ENCODE measurements around the gene RHCE.
"Not testable (repeated sequence)": the region's sequence is repeated elsewhere in the genome, so short reads cannot be mapped to it uniquely, and the experiment has no call there.

Gene RHCE

DNA sequence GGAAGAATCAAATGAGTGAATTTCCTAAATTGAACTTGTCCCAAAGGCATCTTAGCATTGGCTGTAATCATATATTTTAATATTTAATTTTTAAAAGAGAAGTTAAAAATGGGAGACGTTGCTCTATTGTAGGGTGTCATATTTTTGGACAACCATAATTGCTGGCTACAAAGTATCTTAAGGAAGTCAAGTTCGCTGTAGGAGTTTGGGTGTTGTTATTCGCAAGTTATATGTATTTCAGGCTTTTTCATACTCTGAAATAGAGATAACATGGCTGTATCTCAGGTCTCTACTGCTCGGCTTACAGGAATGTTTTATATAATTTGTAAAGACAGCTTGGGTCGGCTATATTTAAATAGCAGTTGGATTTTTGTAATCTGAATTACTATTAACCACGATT lies 81.6 kb downstream of the RHCE start:
- no peak for DNase-seq

DNA sequence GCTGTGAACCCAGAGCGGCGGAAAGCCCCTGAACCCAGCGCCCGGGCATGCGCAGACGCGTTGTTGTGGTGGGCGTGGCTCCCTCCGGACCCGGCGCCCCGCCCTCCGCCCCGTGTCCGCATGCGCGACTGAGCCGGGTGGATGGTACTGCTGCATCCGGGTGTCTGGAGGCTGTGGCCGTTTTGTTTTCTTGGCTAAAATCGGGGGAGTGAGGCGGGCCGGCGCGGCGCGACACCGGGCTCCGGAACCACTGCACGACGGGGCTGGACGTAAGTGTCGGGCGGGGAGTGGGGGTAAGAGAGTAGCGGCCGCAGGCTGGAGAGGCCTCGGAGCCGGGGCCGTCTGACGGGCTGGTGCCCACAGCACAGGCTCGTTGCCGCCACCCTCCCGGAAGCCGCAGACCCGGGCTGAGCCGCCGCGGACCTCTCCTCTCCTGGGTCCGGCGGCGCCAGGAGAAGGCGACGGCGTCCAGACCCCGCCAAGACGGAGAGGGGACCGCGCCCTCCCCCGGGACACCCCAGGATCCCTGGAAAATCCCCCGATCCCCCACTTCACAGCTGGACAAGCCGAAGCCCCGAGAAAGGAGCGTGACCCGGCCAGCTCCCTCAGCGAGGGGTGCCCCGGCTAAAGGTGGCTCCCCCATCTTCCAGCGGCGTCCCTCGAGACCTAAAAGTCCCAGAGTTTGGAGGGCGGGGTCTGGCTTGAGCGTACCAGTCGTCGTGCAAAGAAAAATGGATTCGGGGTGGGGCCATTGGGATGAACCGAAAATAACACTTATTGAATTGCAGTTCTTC lies 82.2 kb downstream of the RHCE start, which contains the start of gene TMEM50A:
Gene TMEM50A, plus strand, starts transcription at position 147 of the 794 bp plus-strand sequence. CDS start 2,153 bp downstream, outside the sequence.
- DNase-seq, result peak; percentile 87

DNA sequence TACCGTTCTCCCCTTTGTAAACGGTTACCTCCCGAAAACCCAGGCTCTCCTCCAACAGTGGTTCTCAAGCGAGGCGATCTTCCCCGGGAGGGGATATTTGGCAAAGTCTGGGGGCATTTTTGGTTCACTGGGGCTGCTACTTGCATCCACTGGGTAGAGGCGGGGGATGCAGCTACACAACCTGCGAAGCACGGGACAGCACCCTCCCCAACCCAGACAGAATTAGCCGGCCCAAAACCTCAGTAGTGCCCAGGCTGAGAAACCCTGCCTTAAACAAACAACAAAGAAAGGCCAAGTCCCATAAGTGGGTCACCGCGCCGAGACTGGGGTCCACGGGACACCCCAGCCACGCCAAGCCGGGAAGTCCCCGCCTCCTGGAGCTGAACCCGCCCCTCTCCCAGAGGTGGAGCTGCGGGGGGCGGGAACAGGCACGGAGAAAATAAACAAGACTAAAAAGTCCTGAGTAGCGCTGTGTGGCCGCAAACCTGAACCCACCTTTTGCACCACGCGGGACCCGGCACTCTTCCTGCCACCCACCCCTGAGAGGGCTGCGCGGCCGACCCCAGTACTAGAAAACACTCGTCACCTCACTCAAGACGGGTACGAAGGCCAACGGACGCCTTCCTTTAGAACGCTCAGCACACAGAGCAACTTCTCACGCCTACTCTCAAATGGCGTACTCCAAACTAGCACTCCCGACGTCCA lies 83.0 kb downstream of the RHCE start:
- DNase-seq, result peak; percentile 33

DNA sequence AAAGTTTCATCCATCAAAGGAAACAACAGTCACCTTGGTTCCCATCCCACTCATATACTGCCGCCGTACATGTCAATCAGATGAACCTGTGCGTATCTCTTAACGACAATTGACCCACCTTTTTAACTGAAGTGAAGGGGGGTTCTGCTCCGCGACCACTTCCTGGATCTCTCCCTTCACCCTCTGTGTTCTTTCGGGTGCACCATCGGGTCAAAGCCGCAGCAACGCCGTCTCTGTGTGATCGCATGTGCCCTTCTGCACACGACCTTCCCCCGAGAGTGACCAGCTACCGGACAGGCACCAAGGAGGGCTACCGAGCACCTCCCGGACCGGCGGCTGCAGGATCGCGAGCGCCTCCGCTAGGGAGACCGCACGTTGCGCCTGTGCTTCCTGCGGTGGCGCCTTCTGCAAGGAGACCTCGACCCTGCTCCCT lies 83.7 kb downstream of the RHCE start:
- peak; percentile 28 for DNase-seq

DNA sequence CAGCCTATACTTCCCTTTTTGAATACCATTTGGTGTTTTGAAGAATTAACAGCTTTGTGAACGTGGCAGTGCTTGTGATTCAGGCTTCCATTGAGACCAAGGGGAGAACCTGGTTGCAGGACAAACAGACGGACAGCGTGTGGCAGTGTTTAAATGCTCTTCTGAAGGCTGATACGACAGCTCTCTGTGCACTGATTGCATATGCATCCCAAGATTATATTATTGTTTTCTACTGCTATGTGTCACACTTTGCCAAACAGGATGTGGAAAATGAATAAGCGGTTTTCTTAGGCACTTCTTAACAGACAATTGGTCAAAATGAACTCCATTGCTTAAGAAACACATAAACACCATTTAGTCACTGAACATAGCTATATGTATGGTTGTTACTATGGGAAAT lies 90.7 kb downstream of the RHCE start:
- peak; percentile 66 for DNase-seq

DNA sequence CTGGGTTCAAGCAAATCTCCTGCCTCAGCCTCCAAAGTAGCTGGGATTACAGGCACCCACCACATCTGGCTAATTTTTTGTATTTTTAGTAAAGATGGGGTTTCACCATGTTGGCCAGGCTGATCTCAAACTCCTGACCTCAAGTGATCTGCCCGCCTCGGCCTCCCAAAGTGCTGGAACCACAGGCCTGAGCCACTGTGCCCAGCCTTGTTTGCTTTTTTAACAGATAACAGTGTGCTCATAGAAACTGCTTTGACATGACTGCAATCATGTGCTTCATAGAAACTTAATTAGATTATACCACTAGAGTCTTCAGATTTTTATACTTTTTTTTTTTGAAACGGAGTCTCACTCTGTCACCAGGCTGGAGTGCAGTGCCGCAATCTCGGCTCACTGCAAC lies 91.3 kb downstream of the RHCE start:
- DNase-seq, result not testable (repeated sequence)

DNA sequence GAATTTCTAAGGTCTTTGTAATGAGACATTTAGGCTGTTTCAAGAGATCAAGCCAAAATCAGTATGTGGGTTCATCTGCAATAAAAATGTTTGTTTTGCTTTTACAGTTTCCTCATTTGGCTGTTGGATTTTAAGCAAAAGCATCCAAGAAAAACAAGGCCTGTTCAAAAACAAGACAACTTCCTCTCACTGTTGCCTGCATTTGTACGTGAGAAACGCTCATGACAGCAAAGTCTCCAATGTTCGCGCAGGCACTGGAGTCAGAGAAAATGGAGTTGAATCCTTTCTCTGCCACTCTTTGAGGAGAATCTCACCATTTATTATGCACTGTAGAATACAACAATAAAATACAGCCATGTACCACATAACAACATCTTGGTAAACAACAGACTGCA lies 91.8 kb downstream of the RHCE start:
- not testable (repeated sequence) for DNase-seq

DNA sequence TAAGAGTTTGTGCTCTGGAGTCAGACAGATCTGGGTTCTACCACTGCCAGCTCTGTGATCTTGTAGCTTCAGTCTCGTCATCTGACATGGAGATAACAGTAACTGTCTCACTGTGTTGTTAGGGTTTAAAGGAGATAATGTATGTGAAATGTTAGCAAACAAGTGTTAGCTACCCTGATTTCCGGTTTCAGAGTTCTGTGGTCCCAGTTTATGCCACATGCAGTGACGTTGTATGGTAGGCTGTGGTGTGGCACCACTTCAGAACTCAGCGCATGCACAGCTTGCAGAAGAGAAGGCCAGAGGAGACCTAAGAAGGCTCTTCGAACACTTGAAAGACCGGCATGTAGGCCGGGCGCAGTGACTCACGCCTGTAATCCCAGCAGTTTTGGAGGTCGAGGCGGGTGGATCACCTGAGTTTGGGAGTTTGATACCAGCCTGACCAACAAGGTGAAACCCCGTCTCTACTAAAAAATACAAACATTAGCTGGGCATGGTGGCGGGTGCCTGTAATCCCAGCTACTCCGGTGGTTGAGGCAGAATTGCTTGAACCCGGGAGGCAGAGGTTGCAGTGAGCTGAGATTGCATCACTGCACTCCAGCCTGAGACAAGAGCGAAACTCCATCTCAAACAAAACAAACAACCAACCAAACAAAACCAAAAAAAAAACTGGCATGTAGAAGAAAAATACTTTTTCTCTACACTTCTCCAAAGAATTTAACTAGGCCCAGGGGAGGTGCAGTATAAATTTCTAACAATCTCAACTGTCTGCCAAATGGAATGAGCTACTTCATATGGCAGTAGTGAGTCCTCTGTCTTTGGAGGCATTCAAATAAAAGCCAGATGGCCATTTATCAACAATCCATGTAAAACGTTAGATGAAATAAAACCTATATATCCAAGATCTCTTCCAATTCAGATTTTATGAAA lies 92.5 kb downstream of the RHCE start:
- DNase-seq, result not testable (repeated sequence)

DNA sequence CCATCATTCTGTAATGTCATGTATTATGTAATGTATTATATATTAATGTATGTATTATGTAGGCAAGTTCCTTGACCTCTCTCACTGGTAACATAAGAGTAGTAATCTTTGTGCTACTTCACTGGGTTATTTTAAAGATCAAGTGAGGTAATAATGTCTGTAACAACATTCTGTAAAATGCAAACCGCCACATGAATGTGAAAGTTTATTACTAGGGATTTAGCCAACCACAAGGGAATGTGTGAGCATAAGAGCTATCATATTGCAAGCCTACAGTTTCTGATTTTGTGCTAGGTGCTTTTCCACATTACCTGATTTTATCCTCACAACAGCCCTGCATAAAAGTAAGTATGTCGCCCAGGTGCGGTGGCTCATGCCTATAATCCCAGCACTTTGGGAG lies 96.2 kb downstream of the RHCE start:
- not testable (repeated sequence) for DNase-seq

DNA sequence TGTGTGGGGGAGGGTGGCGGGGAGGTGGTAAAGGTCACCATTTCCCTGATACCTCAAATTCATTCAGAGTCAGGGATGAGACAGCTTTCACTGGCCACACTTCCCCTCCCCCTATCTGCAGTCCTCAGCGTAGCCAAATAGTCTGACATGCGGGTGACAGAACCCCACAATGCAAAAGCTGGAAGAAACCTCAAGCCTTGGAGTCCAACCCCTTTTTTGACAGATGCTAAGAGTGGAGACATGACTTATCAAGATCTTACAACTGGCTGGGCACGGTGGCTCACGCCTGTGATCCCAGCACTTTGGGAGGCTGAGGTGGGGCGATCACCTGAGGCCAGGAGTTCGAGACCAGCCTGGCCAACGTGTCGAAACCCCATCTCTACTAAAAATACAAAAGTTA lies 98.5 kb downstream of the RHCE start:
- not testable (repeated sequence) for DNase-seq

DNA sequence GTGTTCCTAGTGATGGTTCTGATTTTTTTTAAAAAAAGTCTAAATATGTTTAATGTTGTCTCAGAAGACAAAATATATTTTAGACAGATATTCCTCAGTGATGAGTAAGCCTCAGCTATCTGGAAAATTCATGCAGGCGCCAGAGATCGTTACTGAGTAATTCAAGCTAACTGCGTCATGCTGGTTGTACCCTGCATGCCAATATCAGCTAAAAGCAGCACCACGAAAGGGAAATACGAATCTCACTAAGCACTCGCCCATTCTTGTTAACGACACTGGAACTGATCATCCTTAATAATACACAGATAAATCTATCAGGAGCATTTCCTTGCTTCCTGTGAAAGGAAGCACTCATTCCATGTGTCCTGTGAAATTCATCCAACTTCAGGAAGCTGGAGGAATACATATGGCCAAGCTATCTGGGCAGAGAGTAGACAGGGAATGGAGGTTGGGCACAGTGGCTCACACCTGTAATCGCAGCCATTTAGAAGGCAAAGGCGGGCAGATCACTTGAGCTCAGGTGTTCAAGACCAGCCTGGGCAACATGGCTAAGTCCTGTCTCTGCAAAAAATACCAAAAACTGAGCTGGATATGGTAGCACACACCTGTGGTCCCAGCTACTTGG lies 100.2 kb downstream of the RHCE start:
- not testable (repeated sequence) for DNase-seq

DNA sequence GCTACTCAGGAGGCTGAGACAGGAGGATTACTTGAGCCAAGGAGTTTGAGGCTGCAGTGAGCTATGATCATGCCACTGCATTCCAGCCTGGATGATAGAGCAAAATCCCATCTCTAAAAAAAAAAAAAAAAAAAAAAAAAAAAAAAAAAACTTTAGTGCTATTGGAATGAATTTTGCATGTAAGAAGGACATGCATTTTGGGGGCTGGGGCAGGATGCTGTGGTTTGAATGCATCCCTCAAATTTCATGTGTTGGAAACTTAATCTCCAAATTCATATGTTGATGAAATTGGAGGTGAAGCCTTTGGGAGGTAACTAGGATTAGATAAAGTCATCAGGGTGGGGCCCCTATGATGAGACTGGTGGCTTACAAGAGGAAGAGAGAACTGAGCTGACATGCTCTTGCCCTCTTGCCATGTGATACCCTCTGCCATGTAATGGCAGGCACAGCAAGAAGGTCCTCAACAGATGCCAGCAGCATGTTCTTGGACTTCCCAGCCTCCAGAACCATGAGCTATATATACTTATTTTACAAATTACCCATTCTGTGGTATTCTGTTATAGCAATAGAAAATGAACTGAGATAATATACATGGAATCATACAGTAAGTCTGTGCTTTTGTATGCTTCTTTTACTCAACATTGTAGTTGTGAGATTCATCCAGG lies 107.7 kb downstream of the RHCE start:
- not testable (repeated sequence) for DNase-seq

All from CD4-positive, alpha-beta T cell treated with Interleukin-4 for 4 hours (primary cell).